Adrenal gland (tissue), 5 donors: Measurements from ENCODE around the gene C12orf60.

ENCODE experiments used
- CTCF ChIP-seq, 6 experiments: fragments of 450-650 bp in 4 of 6; fragments of 200-600 bp in 2 of 6; sonication (generic) in 1 of 6; IDR thresholded peaks; 1 replicate in 5 of 6; 2 replicates in 1 of 6; pipeline versions ENCODE4 v1.5.1 to v1.8.0; 2016 to 2021; ENCODE audit warnings: antibody characterized with exemption in 6 of 6, mild to moderate bottlenecking in 2 of 6, moderate library complexity in 1 of 6
- POLR2A ChIP-seq, 2 donors: fragments of 450-650 bp; IDR thresholded peaks; one replicate each; pipeline ENCODE4 v1.6.1; 2017; ENCODE audit warnings: antibody characterized with exemption in 2 of 2, mild to moderate bottlenecking in 2 of 2, moderate library complexity in 1 of 2
- donor health status: DM: no; HTN: no; CAD: no.

- TF ChIP-seq CTCF (IDR thresholded peaks at IDR 0.05) = no peak
- TF ChIP-seq POLR2A (IDR thresholded peaks at IDR 0.05) = no peak
These were observed 17.9 kb upstream of the C12orf60 start for GRCh38 chr12:14785568-14785967.
